GM23338 (cell line): ENCODE results near the gene SLC35B1.

Experiments
- CTCF ChIP-seq, 2 experiments: fragments of 200-600 bp in 1 of 2; sonication (generic) in 1 of 2; conservative IDR thresholded peaks; 2 replicates each; pipeline versions ENCODE4 v1.5.1 to v1.6.1; 2016 to 2017; ENCODE audit warnings: antibody characterized with exemption in 2 of 2, low read depth in 2 of 2, mild to moderate bottlenecking in 2 of 2, moderate library complexity in 1 of 2
- EZH2 ChIP-seq: fragments of 200-600 bp; sonication (generic); IDR thresholded peaks from one replicate; pipeline ENCODE4 v1.8.0; 2017; ENCODE audit warnings: antibody characterized with exemption, mild to moderate bottlenecking, low read depth; ENCODE audit not compliant: unreplicated experiment
- EZH2phosphoT487 ChIP-seq: fragments of 200-600 bp; sonication (generic); IDR thresholded peaks from one replicate; pipeline ENCODE4 v1.8.1; 2018; ENCODE audit warnings: antibody characterized with exemption; ENCODE audit not compliant: unreplicated experiment
- JUNB ChIP-seq: IDR thresholded peaks from one replicate; pipeline ENCODE4 v1.6.1; 2016; ENCODE audit warnings: antibody characterized with exemption; ENCODE audit not compliant: unreplicated experiment
- POLR2AphosphoS5 ChIP-seq: IDR thresholded peaks from 2 replicates; pipeline ENCODE4 v1.6.1; 2016; ENCODE audit warnings: antibody characterized with exemption, low read depth
- REST ChIP-seq: IDR thresholded peaks from one replicate; pipeline ENCODE4 v1.6.1; 2018; ENCODE audit warnings: antibody characterized with exemption; ENCODE audit not compliant: unreplicated experiment
- ZNF114 ChIP-seq: fragments of 250-450 bp; sonication (Bioruptor Pico); IDR thresholded peaks from 2 replicates; pipeline ENCODE4 v1.5.0; 2020; ENCODE audit warnings: mild to moderate bottlenecking, moderate library complexity
- ZNF331 ChIP-seq: fragments of 250-450 bp; sonication (Bioruptor Pico); IDR thresholded peaks from 2 replicates; pipeline ENCODE4 v1.5.0; 2020; ENCODE audit warnings: low read depth, mild to moderate bottlenecking, moderate library complexity

- no peak for TF ChIP-seq REST
- TF ChIP-seq CTCF (conservative IDR thresholded peaks at IDR 0.05; ENCODE audit: low read depth in 2 of 2): no peak
- TF ChIP-seq JUNB: no peak
- TF ChIP-seq ZNF331: no peak
- no peak for TF ChIP-seq POLR2AphosphoS5
- no peak for TF ChIP-seq EZH2
- no peak for TF ChIP-seq EZH2phosphoT487
- TF ChIP-seq ZNF114 (CRISPR knock-in tag): no peak
These were observed 43.0 kb downstream of the SLC35B1 start for GRCh38 chr17:49664706-49665211.
